ENCODE measurements around the gene GPN2. TPM values are rescaled to one million over a fixed set of nuclear protein-coding genes. Genes with fewer than 3 reads are reported as not detected.
A peak's percentile ranks its signal among the peaks of the same experiment; 100 is the strongest.

Gene GPN2
- total and polyA plus RNA-seq, 9 of the 15 experiments (the other 6 are each of a cell fraction or from before 2014, with no cell fraction given), result 9.9 to 58.8 (median 20.4) TPM

- peak; percentile 72 for TF ChIP-seq DACH1 (IDR thresholded peaks at IDR 0.05; ENCODE audit: partially characterized antibody)
- peak; percentile 96 for TF ChIP-seq FOSL1 (tag; conservative IDR thresholded peaks at IDR 0.05)
- no peak for TF ChIP-seq TARDBP (IDR thresholded peaks at IDR 0.05)
- TF ChIP-seq SMARCA5 (IDR thresholded peaks at IDR 0.05), result no peak
- TF ChIP-seq SAFB (IDR thresholded peaks at IDR 0.05; ENCODE audit: borderline replicate concordance, low read depth, low read length), result no peak
- TF ChIP-seq NFIX (CRISPR knock-in tag; IDR thresholded peaks at IDR 0.05; ENCODE audit: low read depth), result 0 out of 2 replicates have a peak, but pooled peaks have one; percentile 36
- TF ChIP-seq, protein P1, sequence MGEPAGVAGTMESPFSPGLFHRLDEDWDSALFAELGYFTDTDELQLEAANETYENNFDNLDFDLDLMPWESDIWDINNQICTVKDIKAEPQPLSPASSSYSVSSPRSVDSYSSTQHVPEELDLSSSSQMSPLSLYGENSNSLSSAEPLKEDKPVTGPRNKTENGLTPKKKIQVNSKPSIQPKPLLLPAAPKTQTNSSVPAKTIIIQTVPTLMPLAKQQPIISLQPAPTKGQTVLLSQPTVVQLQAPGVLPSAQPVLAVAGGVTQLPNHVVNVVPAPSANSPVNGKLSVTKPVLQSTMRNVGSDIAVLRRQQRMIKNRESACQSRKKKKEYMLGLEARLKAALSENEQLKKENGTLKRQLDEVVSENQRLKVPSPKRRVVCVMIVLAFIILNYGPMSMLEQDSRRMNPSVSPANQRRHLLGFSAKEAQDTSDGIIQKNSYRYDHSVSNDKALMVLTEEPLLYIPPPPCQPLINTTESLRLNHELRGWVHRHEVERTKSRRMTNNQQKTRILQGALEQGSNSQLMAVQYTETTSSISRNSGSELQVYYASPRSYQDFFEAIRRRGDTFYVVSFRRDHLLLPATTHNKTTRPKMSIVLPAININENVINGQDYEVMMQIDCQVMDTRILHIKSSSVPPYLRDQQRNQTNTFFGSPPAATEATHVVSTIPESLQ (CRISPR knock-in tag; IDR thresholded peaks at IDR 0.05), result no peak
- TF ChIP-seq, protein P2, sequence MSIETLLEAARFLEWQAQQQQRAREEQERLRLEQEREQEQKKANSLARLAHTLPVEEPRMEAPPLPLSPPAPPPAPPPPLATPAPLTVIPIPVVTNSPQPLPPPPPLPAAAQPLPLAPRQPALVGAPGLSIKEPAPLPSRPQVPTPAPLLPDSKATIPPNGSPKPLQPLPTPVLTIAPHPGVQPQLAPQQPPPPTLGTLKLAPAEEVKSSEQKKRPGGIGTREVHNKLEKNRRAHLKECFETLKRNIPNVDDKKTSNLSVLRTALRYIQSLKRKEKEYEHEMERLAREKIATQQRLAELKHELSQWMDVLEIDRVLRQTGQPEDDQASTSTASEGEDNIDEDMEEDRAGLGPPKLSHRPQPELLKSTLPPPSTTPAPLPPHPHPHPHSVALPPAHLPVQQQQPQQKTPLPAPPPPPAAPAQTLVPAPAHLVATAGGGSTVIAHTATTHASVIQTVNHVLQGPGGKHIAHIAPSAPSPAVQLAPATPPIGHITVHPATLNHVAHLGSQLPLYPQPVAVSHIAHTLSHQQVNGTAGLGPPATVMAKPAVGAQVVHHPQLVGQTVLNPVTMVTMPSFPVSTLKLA (conservative IDR thresholded peaks at IDR 0.05), result no peak
- TF ChIP-seq CHD1 (IDR thresholded peaks at IDR 0.05; ENCODE audit: low read length), result no peak
- no peak for TF ChIP-seq C11orf30 (IDR thresholded peaks at IDR 0.05; ENCODE audit: low read depth)
- peak; percentile 29 for TF ChIP-seq FOS (IDR thresholded peaks at IDR 0.05; ENCODE audit: extremely low read depth, insufficient read length)
Observed at GRCh38 chr1:26907071-26907917, 17.2 kb upstream of the GPN2 start (continued).

Measured in K562 (cell line).